ENCODE measurements around the gene ATRNL1. TPM values are rescaled to one million over a fixed set of nuclear protein-coding genes. Genes with fewer than 3 reads are reported as not detected.

The ATRNL1 gene
- total RNA-seq, 1 experiment from 2014 or later, result 0.47 TPM

DNA sequence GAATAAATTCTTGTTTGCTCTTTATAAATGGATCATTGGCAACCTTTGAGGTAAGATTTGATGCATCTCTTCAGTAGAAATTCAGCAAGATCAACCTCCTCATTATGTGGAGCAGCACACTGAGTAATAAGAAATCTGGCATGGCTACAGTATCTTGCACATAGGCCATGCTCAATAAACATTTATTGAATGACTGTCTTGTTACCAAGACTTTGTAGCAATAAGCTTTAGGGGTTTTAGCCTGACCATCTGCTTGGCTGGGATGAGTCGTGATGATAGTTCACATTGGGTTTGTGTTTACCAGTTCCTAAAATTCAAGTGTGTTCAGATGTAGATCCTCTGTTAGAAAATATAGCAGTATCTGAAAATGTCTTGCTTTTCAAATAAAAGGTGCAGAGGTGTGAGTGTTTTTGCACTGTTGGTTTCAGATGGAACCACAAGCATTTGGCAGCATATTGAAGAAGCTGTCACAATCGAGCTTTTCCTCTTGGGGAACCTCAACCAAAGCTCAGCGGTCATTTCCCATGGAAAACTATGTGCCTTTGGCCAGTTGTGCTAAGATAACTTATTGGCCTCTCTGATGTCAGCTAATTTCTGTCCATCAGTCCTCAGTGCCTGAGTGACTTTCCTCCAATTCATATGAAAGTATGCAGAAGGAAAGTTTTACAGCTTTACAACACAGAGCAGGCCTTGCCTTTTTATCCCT, 737.3 kb downstream of the ATRNL1 start:
- no peak for DNase-seq (ENCODE audit: low read depth)

DNA sequence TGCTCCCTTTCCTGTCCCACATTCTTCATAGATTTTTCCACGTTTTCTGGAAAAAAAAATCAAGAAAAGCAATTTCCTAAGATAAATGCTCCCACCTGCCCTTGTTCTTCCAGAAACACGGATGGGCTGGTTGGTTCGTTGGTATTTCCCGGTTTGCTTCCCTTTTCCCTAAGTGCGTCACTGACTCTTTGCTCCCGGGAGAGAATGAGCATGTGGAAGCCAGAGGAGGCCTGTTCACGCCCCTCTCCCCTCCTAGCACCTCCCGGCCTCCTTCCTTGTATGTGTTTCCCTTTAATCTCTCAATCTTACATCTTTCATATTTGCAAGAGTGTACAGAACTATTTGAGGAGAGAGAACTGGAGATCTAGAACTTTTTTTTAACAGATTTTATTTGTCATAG, 737.9 kb downstream of the ATRNL1 start:
- DNase-seq (ENCODE audit: low read depth), result no peak

DNA sequence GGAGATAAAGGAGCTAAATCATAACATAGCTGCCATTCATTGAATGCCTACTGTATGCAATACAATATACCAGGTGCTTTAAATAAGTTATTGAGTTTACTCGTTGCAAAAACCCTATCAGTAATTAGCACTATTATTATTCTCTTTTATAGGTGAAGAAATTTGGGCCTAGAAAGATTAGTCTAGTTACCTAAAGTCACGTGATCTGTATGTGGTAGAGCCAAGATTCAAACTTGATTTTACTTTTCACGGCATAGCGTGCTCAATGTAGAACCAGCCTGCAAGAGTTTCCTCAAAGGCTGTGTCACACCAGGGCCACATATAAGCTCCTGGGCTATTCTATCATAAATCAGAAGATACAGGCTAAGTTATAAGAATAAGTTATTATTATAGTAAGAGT, 740.0 kb downstream of the ATRNL1 start:
- DNase-seq (ENCODE audit: low read depth), result no peak

DNA sequence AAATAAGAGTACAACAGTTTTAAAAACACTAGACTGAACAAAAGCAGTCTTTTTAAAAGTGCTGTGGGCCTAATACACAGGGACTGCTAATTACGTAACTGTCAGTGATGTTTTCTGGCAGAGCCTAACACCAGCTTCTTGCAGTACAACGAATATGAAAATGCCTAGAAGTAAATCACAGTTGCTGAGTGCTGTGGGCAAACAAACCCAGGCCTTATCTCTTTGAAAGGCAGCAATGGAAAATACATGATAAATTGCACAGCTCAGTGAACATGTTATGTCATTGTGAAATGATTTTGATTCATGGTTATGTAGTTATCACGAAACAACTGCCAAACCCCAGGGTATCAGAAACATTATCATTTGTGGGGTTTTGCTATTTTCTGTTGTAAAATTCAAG, 751.4 kb downstream of the ATRNL1 start:
- DNase-seq (ENCODE audit: low read depth), result no peak

DNA sequence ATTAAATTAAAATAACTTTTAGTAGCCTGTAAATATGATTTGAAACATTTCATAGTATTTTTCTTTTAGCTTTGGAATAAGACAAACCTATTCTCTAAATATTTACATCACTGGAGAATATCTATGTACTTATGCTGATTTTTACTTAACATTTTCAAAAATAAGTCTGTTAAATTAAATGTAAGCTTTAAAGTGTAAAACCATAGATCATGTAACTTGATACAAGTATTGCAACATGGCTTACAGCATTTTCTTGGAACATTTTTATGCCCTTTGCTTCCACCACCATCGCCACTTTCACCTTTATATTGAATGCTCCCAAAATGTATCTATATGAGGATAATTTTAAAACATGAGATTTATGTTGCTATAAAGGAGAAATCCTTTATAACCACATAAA, 752.8 kb downstream of the ATRNL1 start:
- no peak for DNase-seq (ENCODE audit: low read depth)

DNA sequence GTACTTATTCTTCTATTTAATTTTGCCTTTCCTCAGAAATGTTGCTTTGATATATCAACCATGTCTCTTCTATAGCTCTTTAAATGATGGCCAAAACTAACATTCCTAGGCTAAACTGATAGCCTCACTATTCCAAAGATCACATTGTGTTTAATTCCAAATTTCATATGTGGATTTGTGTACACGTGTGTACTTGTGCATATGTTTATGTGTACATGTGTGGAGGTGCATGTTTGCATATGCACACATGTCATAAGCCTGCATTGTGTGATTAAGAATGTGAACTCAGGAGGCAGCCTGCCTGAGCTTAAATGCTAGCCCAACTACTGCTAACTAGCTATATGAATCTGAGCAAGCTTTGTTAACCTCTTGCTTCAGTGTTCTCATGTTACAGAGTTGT, 753.4 kb downstream of the ATRNL1 start:
- no peak for DNase-seq (ENCODE audit: low read depth)

DNA sequence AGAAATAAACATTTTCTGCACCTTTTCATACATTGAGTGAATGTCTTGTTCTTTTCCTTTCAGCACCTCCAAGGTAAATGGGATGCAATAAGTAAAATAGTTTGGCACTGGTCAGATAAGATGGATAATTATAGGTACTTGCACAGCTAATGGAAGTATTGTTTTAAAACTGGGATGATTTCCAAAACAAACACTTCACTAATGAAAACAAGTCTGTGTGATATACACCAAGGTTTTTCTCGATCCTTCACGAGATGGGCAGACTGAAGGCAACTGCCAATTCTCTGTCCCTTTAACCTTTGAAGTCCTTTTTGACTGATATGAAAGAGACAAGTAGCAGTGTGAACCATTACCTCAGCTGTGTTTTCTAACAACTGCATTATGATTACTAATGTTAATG, 756.0 kb downstream of the ATRNL1 start:
- no peak for DNase-seq (ENCODE audit: low read depth)

DNA sequence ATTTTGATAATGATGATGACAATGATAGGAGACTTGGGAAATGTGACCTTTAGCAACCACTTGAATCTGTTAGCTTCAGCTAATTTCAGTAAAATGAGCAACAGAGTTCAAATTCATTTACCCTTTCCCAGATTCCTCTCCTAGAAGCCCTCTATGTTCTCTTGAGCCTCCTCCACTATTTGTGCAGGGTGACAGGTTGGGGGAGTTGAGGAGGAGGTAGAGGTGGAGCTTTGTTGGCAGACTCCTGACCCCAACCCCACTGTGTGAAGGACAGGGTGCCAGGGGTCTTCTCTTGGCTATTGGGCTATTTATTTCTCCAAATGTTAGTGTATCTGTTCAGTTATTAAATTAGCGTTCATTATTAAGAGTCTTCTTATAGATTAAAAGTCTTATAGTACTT, 757.5 kb downstream of the ATRNL1 start:
- DNase-seq (ENCODE audit: low read depth), result no peak

DNA sequence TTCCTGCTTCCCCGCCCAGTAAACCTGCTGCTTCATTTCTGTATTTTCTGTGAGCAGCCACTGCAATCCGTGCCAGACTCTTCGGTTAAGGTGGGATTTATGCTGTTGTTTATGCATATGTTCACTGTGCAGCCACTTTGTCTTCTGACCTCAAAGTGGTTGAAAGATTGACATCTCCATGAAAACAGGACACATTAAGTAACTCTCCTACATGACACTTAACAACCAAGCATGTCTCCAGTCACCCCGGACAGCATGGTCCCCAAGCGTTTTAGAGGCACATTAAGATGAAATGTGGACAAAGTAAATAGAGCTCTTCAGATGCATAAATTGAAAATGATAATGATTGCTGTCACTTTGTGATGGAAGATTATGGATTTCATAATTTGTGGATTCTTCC, 758.5 kb downstream of the ATRNL1 start:
- no peak for DNase-seq (ENCODE audit: low read depth)

DNA sequence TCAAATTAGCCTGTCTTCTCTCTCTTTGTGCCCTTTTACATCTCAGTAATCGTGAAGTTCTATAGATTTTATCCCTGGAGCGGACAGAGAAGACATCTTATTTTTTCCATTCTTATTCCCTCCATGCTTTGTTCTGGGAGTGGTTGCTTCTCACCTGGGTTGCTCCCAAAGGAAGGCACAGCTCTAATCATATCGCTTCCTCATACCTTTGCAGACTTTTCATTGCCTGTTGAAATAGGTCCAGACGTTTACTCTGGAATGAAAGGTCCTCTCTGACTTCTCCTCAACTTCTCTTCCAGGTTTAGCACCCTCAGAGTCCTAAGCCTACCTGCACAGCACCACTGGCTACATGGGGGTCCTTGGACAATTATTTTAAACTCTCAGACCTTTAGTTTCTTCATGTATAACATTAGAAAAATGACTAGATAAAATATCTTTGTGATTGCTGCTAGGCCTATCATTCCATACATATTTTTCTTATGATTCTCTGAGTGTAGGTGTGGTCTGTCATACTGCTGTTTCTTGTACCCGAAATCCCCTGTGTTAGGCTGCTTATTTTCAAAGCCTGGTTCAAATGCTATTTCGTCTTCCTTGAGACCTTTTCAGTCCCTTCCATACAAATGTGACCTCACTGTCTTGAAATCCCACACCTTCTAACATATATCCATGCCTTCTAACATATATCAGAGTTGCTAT, 761.7 kb downstream of the ATRNL1 start:
- no peak for DNase-seq (ENCODE audit: low read depth)

DNA sequence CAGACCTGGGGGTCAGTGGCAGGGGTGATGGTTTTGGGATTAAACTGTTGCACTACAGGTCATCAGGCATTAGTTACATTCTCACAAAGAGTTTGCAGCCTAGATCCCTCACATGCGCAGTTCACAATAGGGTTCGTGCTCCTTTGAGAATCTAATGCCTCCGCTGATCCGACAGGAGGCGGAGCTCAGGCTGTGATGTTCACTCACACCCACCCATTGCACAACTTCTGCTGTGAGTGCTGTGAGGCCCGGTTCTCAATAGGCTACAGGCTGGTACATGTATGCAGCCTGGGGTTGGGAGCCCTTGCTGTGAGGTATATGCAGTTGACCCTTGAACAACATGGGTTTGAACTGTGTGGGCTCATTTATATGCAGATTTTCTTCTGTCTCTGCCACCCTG, 763.4 kb downstream of the ATRNL1 start:
- no peak for DNase-seq (ENCODE audit: low read depth)

DNA sequence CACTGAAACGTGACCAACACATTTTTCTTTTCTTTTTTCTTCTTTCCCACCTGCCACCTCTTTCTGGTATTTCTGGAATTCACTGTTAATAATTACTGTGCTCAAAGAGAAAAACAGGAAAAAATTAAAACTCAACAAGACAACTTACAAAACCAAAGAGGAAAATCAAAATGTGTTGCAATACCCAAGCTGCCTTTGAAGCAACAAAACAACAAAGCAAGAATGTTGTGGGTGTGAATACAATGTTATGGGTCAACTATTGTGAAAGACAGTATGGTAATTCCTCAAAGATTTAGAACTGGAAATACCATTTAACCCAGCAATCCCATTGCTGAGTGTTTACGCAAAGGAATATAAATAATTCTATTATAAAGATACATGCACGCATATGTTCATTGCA, 764.7 kb downstream of the ATRNL1 start:
- DNase-seq (ENCODE audit: low read depth), result no peak

DNA sequence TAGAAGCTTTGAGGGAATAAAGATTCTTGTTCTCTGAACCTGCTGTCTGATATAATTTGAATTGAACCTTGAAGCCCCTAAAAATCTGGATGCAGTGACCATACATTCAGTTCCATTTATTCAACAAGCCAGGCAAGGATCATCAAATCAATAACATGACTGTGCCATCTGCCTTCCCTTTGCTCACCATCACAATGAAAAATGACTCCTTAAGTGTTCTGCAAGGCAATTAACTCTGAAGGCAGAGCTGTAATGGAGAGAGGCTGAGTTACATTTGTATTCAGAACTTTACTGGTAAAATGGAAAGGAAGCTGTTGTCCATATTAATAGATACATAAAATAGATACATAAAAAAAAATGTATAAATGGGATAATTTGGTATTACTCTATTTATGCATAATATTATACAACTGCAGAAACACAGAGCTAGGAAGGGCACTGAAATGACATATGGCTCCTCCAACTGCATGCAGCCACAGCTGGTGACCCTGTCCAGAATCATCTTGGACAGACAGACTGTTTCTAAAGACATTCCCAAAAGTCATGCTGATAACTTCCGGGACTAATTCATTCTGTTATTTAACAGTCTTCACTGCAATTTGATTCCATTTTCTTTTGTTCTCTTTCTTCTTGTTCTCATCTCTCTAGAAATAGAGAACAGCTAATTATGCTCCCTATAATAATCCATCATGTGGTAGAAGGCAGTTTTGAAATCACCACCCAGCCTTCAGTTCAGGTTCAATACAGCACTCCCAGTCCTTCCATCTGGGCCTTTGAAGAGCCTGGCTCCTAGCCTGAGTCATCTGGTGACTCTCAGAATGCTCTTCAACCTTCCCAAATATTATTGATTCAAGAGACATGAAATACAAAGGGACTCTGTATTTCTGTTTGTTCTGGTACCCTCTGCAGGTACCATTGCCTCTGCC, 767.3 kb downstream of the ATRNL1 start:
- DNase-seq (ENCODE audit: low read depth), result no peak

DNA sequence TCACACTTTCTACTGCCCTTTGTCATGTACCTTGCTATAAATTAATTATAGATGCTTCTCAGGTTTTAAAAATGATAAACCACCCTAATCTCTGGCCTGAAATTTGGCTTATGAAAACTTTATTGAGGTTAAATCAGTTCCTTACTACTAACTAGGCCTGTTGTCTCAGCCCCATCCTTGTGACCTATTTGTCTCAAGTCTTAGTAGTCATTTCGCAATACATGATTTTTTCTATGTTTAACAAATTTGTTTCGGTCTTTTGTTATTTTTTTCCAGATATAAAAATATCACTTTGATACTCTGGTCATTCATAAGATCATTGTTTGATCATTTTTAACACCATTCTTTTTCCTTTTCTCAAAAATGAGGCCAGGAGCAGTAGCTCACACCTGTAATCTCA, 768.3 kb downstream of the ATRNL1 start:
- DNase-seq (ENCODE audit: low read depth), result no peak

DNA sequence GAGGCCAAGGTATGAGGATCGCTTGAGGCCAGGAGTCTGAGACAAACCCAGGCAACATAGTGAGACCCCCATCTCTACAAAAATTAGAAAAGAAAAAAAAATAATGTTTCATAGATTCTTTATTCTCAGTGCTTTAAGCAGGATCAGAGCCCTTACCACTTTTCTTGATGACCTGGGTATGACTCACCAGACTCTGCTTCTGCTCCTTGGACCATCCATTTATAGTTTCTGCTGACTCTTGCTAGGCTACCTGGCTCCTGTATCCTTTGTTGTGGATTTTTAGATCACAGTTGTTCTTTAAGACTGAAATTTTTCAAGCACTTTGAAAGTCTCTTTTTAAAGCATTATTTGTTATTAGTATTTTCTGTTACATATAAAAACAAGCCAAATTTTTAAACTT, 768.7 kb downstream of the ATRNL1 start:
- DNase-seq (ENCODE audit: low read depth), result peak; percentile 74

DNA sequence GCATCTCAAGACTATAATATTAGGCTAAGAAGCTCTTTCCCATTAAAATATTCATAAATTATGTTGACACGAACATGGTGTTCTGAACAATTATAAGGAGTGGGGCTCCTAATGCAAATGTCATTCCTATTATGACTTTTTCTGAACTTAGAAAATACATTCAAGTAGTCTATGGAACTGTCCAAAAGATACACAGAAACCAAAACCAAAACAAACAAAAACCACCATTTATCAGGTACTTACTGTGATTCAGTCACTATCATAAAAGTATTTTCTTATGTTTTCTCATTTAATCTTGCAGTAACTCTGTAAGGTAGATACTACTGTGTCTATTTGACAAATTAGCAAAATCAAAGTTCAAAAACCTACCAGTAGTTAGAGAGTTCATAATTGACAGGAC, 773.0 kb downstream of the ATRNL1 start:
- DNase-seq (ENCODE audit: low read depth), result no peak

DNA sequence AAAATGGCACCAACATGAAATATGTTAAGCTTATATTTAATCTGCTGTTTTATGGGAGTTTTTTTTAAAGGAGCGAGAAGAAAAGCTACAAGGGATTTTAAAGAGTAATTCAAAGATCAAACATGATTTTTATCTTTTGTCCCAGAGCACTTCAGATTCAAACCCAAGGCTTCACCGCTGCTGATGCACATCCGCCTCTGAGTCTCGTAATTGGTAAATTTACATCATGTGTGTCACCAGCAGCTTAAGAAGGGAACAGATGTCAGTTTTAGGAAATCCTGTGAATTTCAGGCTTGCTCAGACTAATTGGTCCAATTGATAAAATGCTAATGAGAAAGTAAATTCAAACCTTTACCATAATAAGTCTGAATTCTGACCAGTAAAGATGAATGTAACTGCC, 773.5 kb downstream of the ATRNL1 start:
- DNase-seq (ENCODE audit: low read depth), result no peak

DNA sequence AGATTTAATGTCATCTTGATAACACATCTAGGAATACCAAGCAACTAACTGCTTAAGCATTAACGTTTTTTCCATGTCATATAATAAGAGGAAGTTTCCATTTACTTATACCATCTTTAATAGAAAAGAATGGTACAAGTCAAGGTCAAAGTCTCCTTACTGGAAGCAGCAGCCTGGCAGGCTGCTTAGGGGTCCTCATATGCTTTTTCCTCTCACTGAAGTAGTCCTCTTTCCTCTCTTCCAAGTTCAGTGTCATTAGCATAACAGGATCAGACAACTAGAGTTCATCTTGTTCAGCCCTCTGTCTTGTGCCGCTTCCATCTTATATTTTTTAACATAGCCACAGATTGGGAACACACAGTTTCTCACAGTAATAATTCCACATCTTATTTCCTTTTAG, 774.1 kb downstream of the ATRNL1 start:
- no peak for DNase-seq (ENCODE audit: low read depth)

DNA sequence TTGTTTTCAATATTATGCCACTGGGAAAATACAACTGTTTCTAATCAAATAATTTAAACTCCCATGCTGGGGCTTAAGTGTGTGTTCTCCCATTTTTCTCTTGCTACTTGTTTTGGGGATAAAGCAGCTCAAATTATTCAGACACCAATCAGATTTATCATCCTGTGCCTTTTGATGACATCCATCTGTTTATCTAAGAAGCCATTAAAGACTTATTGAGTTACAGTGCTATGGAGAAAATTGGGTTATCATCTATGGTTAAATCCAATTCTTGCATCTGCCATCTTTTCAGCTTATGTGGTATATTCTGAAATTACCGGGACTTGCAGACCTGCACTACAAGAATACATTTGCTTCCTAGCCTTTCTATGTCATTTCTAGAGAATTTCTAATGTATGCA, 778.7 kb downstream of the ATRNL1 start:
- DNase-seq (ENCODE audit: low read depth), result no peak

DNA sequence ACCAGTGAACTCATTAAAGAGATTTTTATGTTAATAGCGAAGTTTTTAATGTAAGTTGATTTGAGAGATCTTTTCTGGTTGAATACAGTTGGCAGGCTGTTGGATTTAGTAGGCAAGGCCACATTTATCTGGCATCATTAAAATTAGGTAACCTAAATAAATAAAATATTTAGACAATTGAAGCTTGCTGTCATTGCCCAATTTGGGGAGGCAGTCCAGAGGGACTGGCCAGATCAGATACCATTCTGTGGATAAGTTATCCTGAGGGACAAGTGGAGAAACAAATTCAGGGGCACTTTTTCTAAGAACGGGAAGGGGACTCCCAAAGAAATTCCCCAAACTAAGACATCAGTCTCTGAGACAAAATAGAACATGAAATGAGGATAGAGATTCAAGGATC, 782.0 kb downstream of the ATRNL1 start:
- DNase-seq (ENCODE audit: low read depth), result no peak

DNA sequence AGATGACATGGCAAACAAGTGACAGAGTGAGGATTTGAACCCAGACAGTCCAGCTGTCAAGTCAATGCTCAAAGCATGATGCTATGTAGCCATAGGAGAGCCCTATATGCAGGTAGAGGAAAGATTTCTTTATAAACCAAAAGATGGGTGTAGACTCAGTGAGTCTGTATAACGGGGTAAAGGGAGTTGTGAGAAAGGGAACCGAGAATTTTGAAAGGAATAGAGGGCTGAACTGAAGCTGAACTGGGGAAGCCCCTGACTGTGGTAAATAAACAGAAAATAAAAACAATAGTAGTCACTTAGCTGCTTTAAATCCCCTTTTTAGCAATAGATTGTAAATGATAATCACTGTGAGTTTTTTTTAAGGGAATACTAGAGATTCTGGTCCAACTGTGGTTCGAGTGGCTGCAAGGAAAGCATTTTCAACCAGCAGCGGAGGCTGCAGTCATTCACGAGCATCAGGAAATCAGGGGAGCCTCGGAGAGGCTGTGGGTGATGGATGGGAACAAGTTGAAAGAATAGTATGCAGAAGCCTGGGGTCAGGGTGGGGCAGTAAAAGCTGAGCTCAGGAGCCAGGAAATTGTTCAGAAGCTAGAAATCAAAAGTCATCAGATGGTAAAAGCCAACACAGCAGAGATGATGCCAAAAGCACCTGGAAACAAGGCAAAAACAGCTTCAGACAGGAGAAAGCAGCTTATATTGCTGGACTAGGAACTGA, 786.4 kb downstream of the ATRNL1 start:
- no peak for DNase-seq (ENCODE audit: low read depth)

DNA sequence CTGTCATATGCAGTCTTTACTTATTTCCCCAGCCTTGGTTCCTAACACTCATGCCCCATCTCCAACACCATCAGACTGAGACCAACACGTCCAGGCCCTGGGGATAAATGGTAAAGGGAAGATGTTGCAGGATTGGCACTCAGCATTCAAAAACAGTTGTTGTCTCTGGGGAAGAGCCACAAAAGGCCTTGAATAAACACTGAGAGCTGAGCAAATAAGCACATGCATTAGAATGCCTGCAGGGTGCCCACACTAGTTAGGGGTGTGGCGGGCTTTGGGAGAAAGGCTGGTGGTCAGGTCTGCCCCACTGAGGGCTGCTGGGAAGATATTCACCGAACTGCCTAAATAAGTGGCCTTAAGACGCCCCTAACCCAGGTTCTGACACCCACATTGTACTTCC, 788.9 kb downstream of the ATRNL1 start:
- DNase-seq (ENCODE audit: low read depth), result no peak

Measured in HT1080 (cell line).